ENCODE results near the gene PACRG. TPM values are rescaled to one million over a fixed set of nuclear protein-coding genes. Genes with fewer than 3 reads are reported as not detected.
"Not testable (repeated sequence)": the region's sequence is repeated elsewhere in the genome, so short reads cannot be mapped to it uniquely, and the experiment has no call there.

The PACRG gene
- polyA plus RNA-seq, 1 of the 3 experiments (the other 2 are of a cell fraction), result 0.56 TPM

GRCh38 chr6:163313981-163314380 is 586.2 kb downstream of the PACRG start (continued):
- TF ChIP-seq ZBTB33 (IDR thresholded peaks at IDR 0.05; ENCODE audit: borderline replicate concordance, low read depth), result no peak

GRCh38 chr6:163314791-163315470 is 587.2 kb downstream of the PACRG start:
- Histone ChIP-seq H3K4me1 (ENCODE audit: control insufficient read depth in 1 of 2, insufficient read depth in 2 of 2, low read depth in 1 of 2, low read length in 1 of 2) (no peaks in the 10 kb centered on the region), H3K9me2 (no peaks in the 10 kb centered on the region), H3K4me2 (no peak overlapping the region), H4K20me1 (ENCODE audit: insufficient read depth) (no peaks in the 10 kb centered on the region), H3K9me3 (no peaks in the 10 kb centered on the region), H3K79me2 (ENCODE audit: insufficient read depth) (no peaks in the 10 kb centered on the region), H3F3A (replicated peaks; ENCODE audit: insufficient read depth) (no peaks in the 10 kb centered on the region), H3K27me3 (ENCODE audit: insufficient read depth) (no peaks in the 10 kb centered on the region), H2AFZ (ENCODE audit: low read depth) (no peak overlapping the region), H3K27ac (ENCODE audit: low read depth in 2 of 2, low read length in 1 of 2) (no peak overlapping the region), H3K4me3 (ENCODE audit: low read depth in 2 of 2, low read length in 1 of 2) (no peak overlapping the region), H3K36me3 (replicated peaks in 1 of 2; ENCODE audit: control insufficient read depth in 1 of 2, insufficient read depth in 2 of 2, low read length in 1 of 2) (no peaks in the 10 kb centered on the region), H3K9ac (no peak overlapping the region)
- POLR2A ChIA-PET, result no interaction called here
- DNase-seq, result no peak
- CTCF ChIA-PET, result no interaction called here
- WGBS (ENCODE audit: low lambda C conversion rate), result 69% methylated on average over 9 of the region's 11 CpGs
- TF ChIP-seq FOSL2 (IDR thresholded peaks at IDR 0.05; ENCODE audit: borderline replicate concordance, low read depth) (no peak), RCOR1 (IDR thresholded peaks at IDR 0.05; ENCODE audit: low read length) (no peak), TCF12 (IDR thresholded peaks at IDR 0.05) (no peak), RAD21 (IDR thresholded peaks at IDR 0.05; ENCODE audit: low read length) (no peak), SMC3 (IDR thresholded peaks at IDR 0.05; ENCODE audit: low read depth, low read length) (no peak), YY1 (IDR thresholded peaks at IDR 0.05; ENCODE audit: low read depth) (no peak), NFIC (IDR thresholded peaks at IDR 0.05; ENCODE audit: borderline replicate concordance) (no peak), TEAD4 (IDR thresholded peaks at IDR 0.05; ENCODE audit: borderline replicate concordance, insufficient read depth) (no peak), CHD2 (IDR thresholded peaks at IDR 0.05; ENCODE audit: low read length, partially characterized antibody) (no peak), GABPA (IDR thresholded peaks at IDR 0.05; ENCODE audit: low read depth) (no peak), RXRA (IDR thresholded peaks at IDR 0.05; ENCODE audit: borderline replicate concordance, low read depth) (no peak)

GRCh38 chr6:163316866-163317495 is 589.2 kb downstream of the PACRG start:
- H3K79me2 ChIP-seq (ENCODE audit: insufficient read depth); H3K9me2 ChIP-seq; H3K36me3 ChIP-seq (replicated peaks in 1 of 2; ENCODE audit: control insufficient read depth in 1 of 2, insufficient read depth in 2 of 2, low read length in 1 of 2); H3K4me3 ChIP-seq (ENCODE audit: low read depth in 2 of 2, low read length in 1 of 2); H4K20me1 ChIP-seq (ENCODE audit: insufficient read depth); H3K9me3 ChIP-seq; DNase-seq; H3K9ac ChIP-seq; H3K4me1 ChIP-seq (ENCODE audit: control insufficient read depth in 1 of 2, insufficient read depth in 2 of 2, low read depth in 1 of 2, low read length in 1 of 2); H2AFZ ChIP-seq (ENCODE audit: low read depth); H3K27ac ChIP-seq (ENCODE audit: low read depth in 2 of 2, low read length in 1 of 2); H3K27me3 ChIP-seq (ENCODE audit: insufficient read depth); H3F3A ChIP-seq (replicated peaks; ENCODE audit: insufficient read depth); H3K4me2 ChIP-seq; POLR2A ChIA-PET: not testable (repeated sequence)
- CTCF ChIA-PET, result interaction anchor here (1.2 to 1.3 kb wide), 2 partner anchors 9 to 13 kb away, joined by 3 to 4 read pairs; no protein-coding TSS in a partner anchor
- WGBS (ENCODE audit: low lambda C conversion rate), result 79% methylated on average over 11 of the region's 12 CpGs
